ENCODE data around the gene DVL1. TPM values are rescaled to one million over a fixed set of nuclear protein-coding genes. Genes with fewer than 3 reads are reported as not detected.

Gene DVL1
- total and polyA plus RNA-seq, 9 of the 15 experiments (the other 6 are each of a cell fraction or from before 2014, with no cell fraction given), result 0.62 to 135 (median 24.3) TPM

DNA sequence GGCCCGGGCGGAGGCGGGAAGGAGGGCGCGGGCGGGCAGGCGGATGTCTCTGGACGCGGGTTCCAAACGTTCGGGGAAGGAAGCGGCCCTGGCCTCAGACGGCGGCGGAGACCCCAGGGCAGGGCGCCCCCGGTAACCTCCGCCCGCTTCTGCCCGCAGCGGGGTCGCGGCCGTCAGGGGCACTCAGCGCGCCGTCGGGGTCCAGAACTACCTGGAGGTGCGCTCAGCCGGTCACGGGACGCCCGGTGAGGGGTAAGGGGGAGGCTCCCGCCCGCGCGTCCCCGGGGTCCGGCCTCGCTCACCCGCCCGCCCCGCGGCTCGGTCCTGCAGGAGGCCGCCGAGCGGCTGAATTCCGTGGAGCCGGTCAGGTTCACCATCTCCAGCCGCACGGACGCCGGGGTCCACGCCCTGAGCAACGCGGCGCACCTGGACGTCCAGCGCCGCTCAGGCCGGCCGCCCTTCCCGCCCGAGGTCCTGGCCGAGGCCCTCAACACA, 40.4 kb downstream of the DVL1 start (continued):
- TF ChIP-seq PCBP2 (IDR thresholded peaks at IDR 0.05; ENCODE audit: low read depth, low read length, poor library complexity, severe bottlenecking) (no peak), ZNF175 (CRISPR knock-in tag; IDR thresholded peaks at IDR 0.05; ENCODE audit: low read depth) (no peak), NR2C2 (CRISPR knock-in tag; IDR thresholded peaks at IDR 0.05) (no peak), NR2C2 (tag; IDR thresholded peaks at IDR 0.05) (no peak), EGR1 (conservative IDR thresholded peaks at IDR 0.05) (peak; percentile 77), ZNF444 (CRISPR knock-in tag; IDR thresholded peaks at IDR 0.05) (no peak), ZFX (CRISPR knock-in tag; IDR thresholded peaks at IDR 0.05) (0 out of 2 replicates have a peak, but pooled peaks have one; percentile 9), JUN (IDR thresholded peaks at IDR 0.05; ENCODE audit: borderline replicate concordance, low read depth, low read length) (no peak), JUN (CRISPR knock-in tag; IDR thresholded peaks at IDR 0.05; ENCODE audit: borderline replicate concordance) (peak; percentile 18; the same call in 1 of the 2 replicates), SPI1 (IDR thresholded peaks at IDR 0.05; ENCODE audit: borderline replicate concordance, low read depth, low read length) (no peak)
- TF ChIP-seq, protein P1, sequence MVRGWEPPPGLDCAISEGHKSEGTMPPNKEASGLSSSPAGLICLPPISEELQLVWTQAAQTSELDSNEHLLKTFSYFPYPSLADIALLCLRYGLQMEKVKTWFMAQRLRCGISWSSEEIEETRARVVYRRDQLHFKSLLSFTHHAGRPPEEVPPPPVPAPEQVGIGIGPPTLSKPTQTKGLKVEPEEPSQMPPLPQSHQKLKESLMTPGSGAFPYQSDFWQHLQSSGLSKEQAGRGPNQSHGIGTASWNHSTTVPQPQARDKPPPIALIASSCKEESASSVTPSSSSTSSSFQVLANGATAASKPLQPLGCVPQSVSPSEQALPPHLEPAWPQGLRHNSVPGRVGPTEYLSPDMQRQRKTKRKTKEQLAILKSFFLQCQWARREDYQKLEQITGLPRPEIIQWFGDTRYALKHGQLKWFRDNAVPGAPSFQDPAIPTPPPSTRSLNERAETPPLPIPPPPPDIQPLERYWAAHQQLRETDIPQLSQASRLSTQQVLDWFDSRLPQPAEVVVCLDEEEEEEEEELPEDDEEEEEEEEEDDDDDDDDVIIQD (CRISPR knock-in tag; IDR thresholded peaks at IDR 0.05), result peak; percentile 59; the same call in 1 of the 2 replicates
- TF ChIP-seq, protein P2, sequence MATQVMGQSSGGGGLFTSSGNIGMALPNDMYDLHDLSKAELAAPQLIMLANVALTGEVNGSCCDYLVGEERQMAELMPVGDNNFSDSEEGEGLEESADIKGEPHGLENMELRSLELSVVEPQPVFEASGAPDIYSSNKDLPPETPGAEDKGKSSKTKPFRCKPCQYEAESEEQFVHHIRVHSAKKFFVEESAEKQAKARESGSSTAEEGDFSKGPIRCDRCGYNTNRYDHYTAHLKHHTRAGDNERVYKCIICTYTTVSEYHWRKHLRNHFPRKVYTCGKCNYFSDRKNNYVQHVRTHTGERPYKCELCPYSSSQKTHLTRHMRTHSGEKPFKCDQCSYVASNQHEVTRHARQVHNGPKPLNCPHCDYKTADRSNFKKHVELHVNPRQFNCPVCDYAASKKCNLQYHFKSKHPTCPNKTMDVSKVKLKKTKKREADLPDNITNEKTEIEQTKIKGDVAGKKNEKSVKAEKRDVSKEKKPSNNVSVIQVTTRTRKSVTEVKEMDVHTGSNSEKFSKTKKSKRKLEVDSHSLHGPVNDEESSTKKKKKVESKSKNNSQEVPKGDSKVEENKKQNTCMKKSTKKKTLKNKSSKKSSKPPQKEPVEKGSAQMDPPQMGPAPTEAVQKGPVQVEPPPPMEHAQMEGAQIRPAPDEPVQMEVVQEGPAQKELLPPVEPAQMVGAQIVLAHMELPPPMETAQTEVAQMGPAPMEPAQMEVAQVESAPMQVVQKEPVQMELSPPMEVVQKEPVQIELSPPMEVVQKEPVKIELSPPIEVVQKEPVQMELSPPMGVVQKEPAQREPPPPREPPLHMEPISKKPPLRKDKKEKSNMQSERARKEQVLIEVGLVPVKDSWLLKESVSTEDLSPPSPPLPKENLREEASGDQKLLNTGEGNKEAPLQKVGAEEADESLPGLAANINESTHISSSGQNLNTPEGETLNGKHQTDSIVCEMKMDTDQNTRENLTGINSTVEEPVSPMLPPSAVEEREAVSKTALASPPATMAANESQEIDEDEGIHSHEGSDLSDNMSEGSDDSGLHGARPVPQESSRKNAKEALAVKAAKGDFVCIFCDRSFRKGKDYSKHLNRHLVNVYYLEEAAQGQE (IDR thresholded peaks at IDR 0.05; ENCODE audit: borderline replicate concordance), result no peak
- TF ChIP-seq, protein P2 (CRISPR knock-in tag; IDR thresholded peaks at IDR 0.05; ENCODE audit: low read depth), result peak; percentile 66
- TF ChIP-seq, protein P3, sequence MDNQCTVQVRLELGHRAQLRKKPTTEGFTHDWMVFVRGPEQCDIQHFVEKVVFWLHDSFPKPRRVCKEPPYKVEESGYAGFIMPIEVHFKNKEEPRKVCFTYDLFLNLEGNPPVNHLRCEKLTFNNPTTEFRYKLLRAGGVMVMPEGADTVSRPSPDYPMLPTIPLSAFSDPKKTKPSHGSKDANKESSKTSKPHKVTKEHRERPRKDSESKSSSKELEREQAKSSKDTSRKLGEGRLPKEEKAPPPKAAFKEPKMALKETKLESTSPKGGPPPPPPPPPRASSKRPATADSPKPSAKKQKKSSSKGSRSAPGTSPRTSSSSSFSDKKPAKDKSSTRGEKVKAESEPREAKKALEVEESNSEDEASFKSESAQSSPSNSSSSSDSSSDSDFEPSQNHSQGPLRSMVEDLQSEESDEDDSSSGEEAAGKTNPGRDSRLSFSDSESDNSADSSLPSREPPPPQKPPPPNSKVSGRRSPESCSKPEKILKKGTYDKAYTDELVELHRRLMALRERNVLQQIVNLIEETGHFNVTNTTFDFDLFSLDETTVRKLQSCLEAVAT (IDR thresholded peaks at IDR 0.05), result no peak
- TF ChIP-seq, protein P4, sequence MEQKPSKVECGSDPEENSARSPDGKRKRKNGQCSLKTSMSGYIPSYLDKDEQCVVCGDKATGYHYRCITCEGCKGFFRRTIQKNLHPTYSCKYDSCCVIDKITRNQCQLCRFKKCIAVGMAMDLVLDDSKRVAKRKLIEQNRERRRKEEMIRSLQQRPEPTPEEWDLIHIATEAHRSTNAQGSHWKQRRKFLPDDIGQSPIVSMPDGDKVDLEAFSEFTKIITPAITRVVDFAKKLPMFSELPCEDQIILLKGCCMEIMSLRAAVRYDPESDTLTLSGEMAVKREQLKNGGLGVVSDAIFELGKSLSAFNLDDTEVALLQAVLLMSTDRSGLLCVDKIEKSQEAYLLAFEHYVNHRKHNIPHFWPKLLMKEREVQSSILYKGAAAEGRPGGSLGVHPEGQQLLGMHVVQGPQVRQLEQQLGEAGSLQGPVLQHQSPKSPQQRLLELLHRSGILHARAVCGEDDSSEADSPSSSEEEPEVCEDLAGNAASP (IDR thresholded peaks at IDR 0.05), result no peak
